SK-N-SH treated with all-trans-retinoic acid at 6 μM for 48 hours (cell line): ENCODE results near the gene PIGV.

ENCODE experiments used
- ATAC-seq: fragments of 200-7000 bp; cut with Tn5 transposase; 3 replicates; pipeline ENCODE4 v1.9.1; 2020; ENCODE audit warnings: mild to moderate bottlenecking, moderate library complexity
- ARNTL ChIP-seq: fragments of 450-650 bp; formaldehyde crosslinking; IDR thresholded peaks from 2 replicates; pipeline ENCODE4 v1.5.0; 2020; ENCODE audit warnings: low read depth, mild to moderate bottlenecking, moderate library complexity, borderline replicate concordance
- BACH2 ChIP-seq: fragments of 250-450 bp; sonication (Bioruptor Pico); IDR thresholded peaks from 2 replicates; pipeline ENCODE4 v1.9.0; 2021; ENCODE audit warnings: mild to moderate bottlenecking, borderline replicate concordance
- CSDC2 ChIP-seq: fragments of 250-450 bp; sonication (Bioruptor Pico); IDR thresholded peaks from 2 replicates; pipeline ENCODE4 v1.5.0; 2020; ENCODE audit warnings: mild to moderate bottlenecking, moderate library complexity
- CSRNP3 ChIP-seq: fragments of 250-450 bp; sonication (Bioruptor Pico); IDR thresholded peaks from 2 replicates; pipeline ENCODE4 v1.5.1; 2021; ENCODE audit warnings: mild to moderate bottlenecking, moderate library complexity
- ESRRG ChIP-seq: fragments of 250-450 bp; sonication (Bioruptor Pico); IDR thresholded peaks from 2 replicates; pipeline ENCODE4 v1.6.1; 2021; ENCODE audit warnings: mild to moderate bottlenecking
- GLIS3 ChIP-seq: fragments of 250-450 bp; sonication (Bioruptor Pico); IDR thresholded peaks from 2 replicates; pipeline ENCODE4 v1.5.0; 2020; ENCODE audit warnings: mild to moderate bottlenecking, moderate library complexity
- ISL1 ChIP-seq: fragments of 250-450 bp; sonication (Bioruptor Pico); IDR thresholded peaks from 2 replicates; pipeline ENCODE4 v2.1.2; 2022; ENCODE audit warnings: mild to moderate bottlenecking, moderate library complexity
- OSR1 ChIP-seq: fragments of 250-450 bp; sonication (Bioruptor Pico); IDR thresholded peaks from 2 replicates; pipeline ENCODE4 v1.8.0; 2022; ENCODE audit warnings: moderate library complexity, mild to moderate bottlenecking, inconsistent platforms
- PATZ1 ChIP-seq: fragments of 250-450 bp; sonication (Bioruptor Pico); IDR thresholded peaks from 2 replicates; pipeline ENCODE4 v1.8.0; 2020; ENCODE audit warnings: mild to moderate bottlenecking, moderate library complexity, borderline replicate concordance
- POU6F1 ChIP-seq: fragments of 250-450 bp; sonication (Bioruptor Pico); IDR thresholded peaks from 2 replicates; pipeline ENCODE4 v1.8.0; 2021; ENCODE audit warnings: low read depth, mild to moderate bottlenecking, moderate library complexity, borderline replicate concordance
- RARB ChIP-seq: fragments of 250-450 bp; sonication (Bioruptor Pico); IDR thresholded peaks from 2 replicates; pipeline ENCODE4 v1.8.0; 2021; ENCODE audit warnings: mild to moderate bottlenecking, moderate library complexity
- SNAI2 ChIP-seq: fragments of 250-450 bp; sonication (Bioruptor Pico); IDR thresholded peaks from 2 replicates; pipeline ENCODE4 v1.5.0; 2020; ENCODE audit warnings: mild to moderate bottlenecking, moderate library complexity
- TCF4 ChIP-seq: fragments of 250-450 bp; sonication (Bioruptor Pico); IDR thresholded peaks from 2 replicates; pipeline ENCODE4 v1.8.0; 2021; ENCODE audit warnings: mild to moderate bottlenecking, moderate library complexity, borderline replicate concordance
- TOX ChIP-seq: fragments of 250-450 bp; sonication (Bioruptor Pico); IDR thresholded peaks from 2 replicates; pipeline ENCODE4 v1.8.0; 2021; ENCODE audit warnings: mild to moderate bottlenecking, moderate library complexity, borderline replicate concordance
- ZC3H10 ChIP-seq: fragments of 250-450 bp; sonication (Bioruptor Pico); IDR thresholded peaks from 2 replicates; pipeline ENCODE4 v1.5.1; 2021; ENCODE audit warnings: mild to moderate bottlenecking, moderate library complexity
- ZFP3 ChIP-seq: fragments of 250-450 bp; sonication (Bioruptor Pico); IDR thresholded peaks from 2 replicates; pipeline ENCODE4 v1.5.0; 2020; ENCODE audit warnings: mild to moderate bottlenecking, moderate library complexity
- ZFP30 ChIP-seq: fragments of 450-650 bp; formaldehyde crosslinking; IDR thresholded peaks from 2 replicates; pipeline ENCODE4 v1.5.0; 2022; ENCODE audit warnings: mild to moderate bottlenecking, moderate library complexity
- ZNF565 ChIP-seq: fragments of 450-650 bp; formaldehyde crosslinking; conservative IDR thresholded peaks from 2 replicates; pipeline ENCODE4 v1.5.0; 2020; ENCODE audit warnings: low read depth, mild to moderate bottlenecking, moderate library complexity
- ZNF70 ChIP-seq: fragments of 450-650 bp; formaldehyde crosslinking; IDR thresholded peaks from 2 replicates; pipeline ENCODE4 v1.5.0; 2020; ENCODE audit warnings: mild to moderate bottlenecking, moderate library complexity
- ZNF8 ChIP-seq: fragments of 450-650 bp; formaldehyde crosslinking; IDR thresholded peaks from 2 replicates; pipeline ENCODE4 v1.5.0; 2020; ENCODE audit warnings: mild to moderate bottlenecking, moderate library complexity
- TF ChIP-seq, protein P1 (sequence below): fragments of 250-450 bp; sonication (Bioruptor Pico); IDR thresholded peaks from 2 replicates; pipeline ENCODE4 v1.5.0; 2020; ENCODE audit warnings: mild to moderate bottlenecking, moderate library complexity

Gene PIGV

DNA sequence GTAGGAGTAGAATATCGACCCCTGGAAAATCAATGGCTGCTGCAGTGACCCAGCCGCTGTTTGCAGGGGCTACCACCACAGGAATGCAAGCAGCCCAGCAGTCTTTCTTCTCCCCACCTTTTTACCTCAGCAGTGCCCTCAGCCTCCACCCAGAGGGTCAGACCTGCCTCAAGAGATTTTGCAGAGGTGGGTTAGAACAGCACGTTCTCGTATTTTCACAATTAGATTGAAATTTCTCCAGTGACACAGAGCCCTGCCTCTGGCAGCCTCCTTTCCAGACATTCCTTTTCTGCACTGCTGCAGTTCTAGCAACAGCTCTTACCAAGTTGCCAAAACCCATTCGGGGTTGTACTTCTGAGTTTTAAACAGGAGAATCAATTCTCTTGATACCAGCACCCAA, 38.3 kb upstream of the PIGV start (continued):
- TF ChIP-seq, protein P1, sequence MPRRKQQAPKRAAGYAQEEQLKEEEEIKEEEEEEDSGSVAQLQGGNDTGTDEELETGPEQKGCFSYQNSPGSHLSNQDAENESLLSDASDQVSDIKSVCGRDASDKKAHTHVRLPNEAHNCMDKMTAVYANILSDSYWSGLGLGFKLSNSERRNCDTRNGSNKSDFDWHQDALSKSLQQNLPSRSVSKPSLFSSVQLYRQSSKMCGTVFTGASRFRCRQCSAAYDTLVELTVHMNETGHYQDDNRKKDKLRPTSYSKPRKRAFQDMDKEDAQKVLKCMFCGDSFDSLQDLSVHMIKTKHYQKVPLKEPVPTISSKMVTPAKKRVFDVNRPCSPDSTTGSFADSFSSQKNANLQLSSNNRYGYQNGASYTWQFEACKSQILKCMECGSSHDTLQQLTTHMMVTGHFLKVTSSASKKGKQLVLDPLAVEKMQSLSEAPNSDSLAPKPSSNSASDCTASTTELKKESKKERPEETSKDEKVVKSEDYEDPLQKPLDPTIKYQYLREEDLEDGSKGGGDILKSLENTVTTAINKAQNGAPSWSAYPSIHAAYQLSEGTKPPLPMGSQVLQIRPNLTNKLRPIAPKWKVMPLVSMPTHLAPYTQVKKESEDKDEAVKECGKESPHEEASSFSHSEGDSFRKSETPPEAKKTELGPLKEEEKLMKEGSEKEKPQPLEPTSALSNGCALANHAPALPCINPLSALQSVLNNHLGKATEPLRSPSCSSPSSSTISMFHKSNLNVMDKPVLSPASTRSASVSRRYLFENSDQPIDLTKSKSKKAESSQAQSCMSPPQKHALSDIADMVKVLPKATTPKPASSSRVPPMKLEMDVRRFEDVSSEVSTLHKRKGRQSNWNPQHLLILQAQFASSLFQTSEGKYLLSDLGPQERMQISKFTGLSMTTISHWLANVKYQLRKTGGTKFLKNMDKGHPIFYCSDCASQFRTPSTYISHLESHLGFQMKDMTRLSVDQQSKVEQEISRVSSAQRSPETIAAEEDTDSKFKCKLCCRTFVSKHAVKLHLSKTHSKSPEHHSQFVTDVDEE (CRISPR knock-in tag) = no peak
- no peak for TF ChIP-seq ZFP3 (CRISPR knock-in tag)
- no peak for TF ChIP-seq ZFP30 (CRISPR knock-in tag)

- TF ChIP-seq CSRNP3 (CRISPR knock-in tag) (no peak), POU6F1 (CRISPR knock-in tag) (no peak), OSR1 (CRISPR knock-in tag) (no peak), BACH2 (CRISPR knock-in tag) (no peak), SNAI2 (CRISPR knock-in tag) (no peak), RARB (CRISPR knock-in tag) (no peak), TOX (CRISPR knock-in tag) (no peak), ZFP30 (CRISPR knock-in tag) (no peak), ZC3H10 (CRISPR knock-in tag) (no peak)
- no peak; the same call in 2 of the 3 replicates for ATAC-seq
Measured at GRCh38 chr1:26750428-26750827, 37.3 kb upstream of the PIGV start.

DNA sequence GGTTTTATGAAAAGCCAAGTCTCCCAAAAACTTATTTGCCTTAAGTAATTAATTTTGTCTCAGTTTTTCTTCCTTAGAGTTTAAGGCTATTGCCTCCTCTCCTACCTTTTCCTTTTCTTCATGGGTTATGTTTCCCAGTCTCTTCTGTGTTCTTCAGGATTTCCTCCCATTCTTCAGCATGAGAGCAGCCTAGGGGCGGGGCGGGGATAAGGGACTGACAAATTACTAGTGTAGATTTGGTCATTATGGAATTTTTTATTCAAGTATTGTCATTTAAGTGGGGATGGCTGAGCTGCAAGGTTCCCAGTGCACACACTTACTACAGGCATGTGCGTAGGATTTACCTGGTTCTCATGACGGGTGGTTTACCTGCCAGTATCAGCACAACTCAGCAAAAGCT, 35.2 kb upstream of the PIGV start:
- ATAC-seq = no peak
- TF ChIP-seq ZC3H10 (CRISPR knock-in tag) = no peak
- TF ChIP-seq ZFP30 (CRISPR knock-in tag) = no peak
- no peak for TF ChIP-seq ISL1 (CRISPR knock-in tag)
- no peak for TF ChIP-seq CSDC2 (CRISPR knock-in tag)
- no peak for TF ChIP-seq ARNTL (CRISPR knock-in tag)
- TF ChIP-seq, protein P1 (CRISPR knock-in tag) = no peak
- no peak for TF ChIP-seq ZFP3 (CRISPR knock-in tag)
- no peak for TF ChIP-seq SNAI2 (CRISPR knock-in tag)
- no peak for TF ChIP-seq PATZ1 (CRISPR knock-in tag)
- TF ChIP-seq ZNF8 = no peak
- TF ChIP-seq TCF4 (CRISPR knock-in tag) = no peak
- no peak for TF ChIP-seq GLIS3 (CRISPR knock-in tag)
- no peak for TF ChIP-seq ZNF70 (CRISPR knock-in tag)
- no peak for TF ChIP-seq ZNF565 (CRISPR knock-in tag)
- no peak for TF ChIP-seq ESRRG (CRISPR knock-in tag)
- no peak for TF ChIP-seq OSR1 (CRISPR knock-in tag)
- no peak for TF ChIP-seq CSRNP3 (CRISPR knock-in tag)
